Omental fat pad (tissue), 4 donors: ENCODE results near the gene OPRD1. TPM values are rescaled to one million over a fixed set of nuclear protein-coding genes. Genes with fewer than 3 reads are reported as not detected.
"Not testable (repeated sequence)": the region's sequence is repeated elsewhere in the genome, so short reads cannot be mapped to it uniquely, and the experiment has no call there.

ENCODE experiments used
- ATAC-seq: fragments of 150-250 bp; one replicate; pipeline ENCODE4 v1.9.1; 2016; ENCODE audit warnings: mild to moderate bottlenecking, moderate library complexity; ENCODE audit not compliant: low FRiP score
- DNase-seq: peaks from one replicate; pipeline ENCODE4 v3.0.0-alpha.2; 2019; ENCODE audit warnings: low spot score
- CTCF ChIP-seq, 3 donors: fragments of 450-650 bp; IDR thresholded peaks; one replicate each; pipeline ENCODE4 v1.5.1; 2016 to 2017; ENCODE audit warnings: antibody characterized with exemption in 3 of 3, mild to moderate bottlenecking in 3 of 3, moderate library complexity in 2 of 3
- total RNA-seq, 4 donors: library from RNA; depleted of rRNA; stranded (reverse); fragments of >200 nt; gene quantifications; one replicate each; pipeline ENCODE4 v1.1.0, GENCODE V29; 2016

The OPRD1 gene
- not detected for total RNA-seq

- ATAC-seq (no peak), DNase-seq (no peak)
- TF ChIP-seq CTCF (IDR thresholded peaks at IDR 0.05), result no peak
Measured at GRCh38 chr1:28811766-28812668, at the start of gene OPRD1. TSS of gene OPRD1 (plus strand) at chr1:28812170. CDS start at chr1:28812384, 214 bp downstream.

- no peak for TF ChIP-seq CTCF (IDR thresholded peaks at IDR 0.05)
- no peak for DNase-seq
- no peak for ATAC-seq
Measured at GRCh38 chr1:28766532-28767183, 45.3 kb upstream of the OPRD1 start.

DNA sequence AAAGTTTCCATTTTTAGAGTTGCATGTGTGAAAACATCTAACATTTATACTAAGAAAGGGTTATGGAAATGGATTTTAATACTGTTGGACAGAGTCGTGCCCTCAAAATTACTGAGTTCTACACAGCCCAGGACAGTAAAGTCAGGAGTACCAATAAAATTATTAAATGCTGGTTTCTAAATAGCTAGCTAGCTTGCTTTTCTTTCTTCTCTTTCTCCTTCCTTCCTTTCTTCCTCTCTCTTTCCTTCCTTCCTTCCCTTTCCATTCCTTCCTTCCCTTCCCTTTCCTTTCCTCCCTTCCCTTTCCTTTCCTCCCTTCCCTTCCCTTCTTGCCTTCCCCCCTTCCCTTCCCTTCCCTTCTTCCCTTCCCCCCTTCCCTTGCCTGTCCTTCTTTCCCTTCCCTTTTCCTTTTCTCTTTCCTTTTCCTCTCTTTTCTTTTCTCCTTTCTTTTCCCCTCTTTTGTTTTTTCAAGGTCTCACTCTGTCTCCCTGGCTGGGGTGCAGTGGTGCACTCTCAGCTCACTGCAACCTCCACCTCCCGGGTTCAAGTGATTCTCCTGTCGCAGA, 41.3 kb upstream of the OPRD1 start:
- no peak for ATAC-seq
- no peak for DNase-seq
- no peak for TF ChIP-seq CTCF (IDR thresholded peaks at IDR 0.05)

DNA sequence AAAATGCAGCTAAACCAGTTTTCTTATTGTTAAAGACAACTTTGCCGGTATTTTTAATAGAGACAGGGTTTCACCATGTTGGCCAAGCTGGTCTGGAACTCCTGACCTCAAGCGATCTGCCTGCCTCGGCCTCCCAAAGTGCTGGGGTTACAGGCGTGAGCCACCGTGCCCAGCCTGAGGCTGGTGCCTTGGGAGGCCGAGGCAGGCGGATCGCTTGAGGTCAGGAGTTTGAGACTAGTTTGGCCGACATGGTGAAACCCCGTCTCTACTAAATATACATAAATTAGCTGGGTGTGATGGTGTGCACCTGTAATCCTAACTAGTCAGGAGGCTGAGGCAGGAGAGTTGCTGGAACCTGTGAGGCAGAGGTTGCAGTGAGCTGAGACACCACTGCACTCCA, 40.0 kb upstream of the OPRD1 start:
- ATAC-seq, DNase-seq: not testable (repeated sequence)

- ATAC-seq (no peak), DNase-seq (no peak)
- no peak for TF ChIP-seq CTCF (IDR thresholded peaks at IDR 0.05)
Measured at GRCh38 chr1:28773105-28773504, 38.9 kb upstream of the OPRD1 start.

GRCh38 chr1:28775121-28775942, 36.6 kb upstream of the OPRD1 start:
- no peak for TF ChIP-seq CTCF (IDR thresholded peaks at IDR 0.05)
- peak; percentile 87 for ATAC-seq
- peak; percentile 36 for DNase-seq

GRCh38 chr1:28776341-28776740, 35.6 kb upstream of the OPRD1 start:
- no peak for ATAC-seq
- TF ChIP-seq CTCF (IDR thresholded peaks at IDR 0.05), result no peak
- no peak for DNase-seq
